Measurements from ENCODE around the gene CAB39L. TPM values are rescaled to one million over a fixed set of nuclear protein-coding genes. Genes with fewer than 3 reads are reported as not detected.

CAB39L gene
- total and polyA plus RNA-seq, 2 donors (not counting 3 experiments of a cell fraction or from before 2014, with no cell fraction given), result 3.1 to 7.2 TPM

DNA sequence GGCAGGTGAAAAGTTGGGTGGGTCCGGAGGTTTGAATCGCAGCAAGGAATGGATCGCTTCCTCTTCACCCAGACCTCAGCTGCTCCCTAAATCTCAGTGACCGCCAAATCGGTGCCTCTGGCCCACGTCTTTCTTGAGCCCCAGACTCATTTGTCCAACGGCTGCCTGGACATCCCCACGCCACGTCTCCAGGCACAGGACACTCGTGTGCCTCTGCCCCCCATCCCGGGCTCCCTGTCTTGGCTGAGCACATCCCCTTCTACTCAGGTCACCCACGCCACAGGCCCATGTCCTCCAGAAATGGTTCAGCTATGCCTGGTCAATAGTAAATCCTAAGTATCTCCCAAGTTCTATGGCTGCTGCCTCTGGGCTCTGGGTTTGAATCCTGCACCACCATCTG lies 139.5 kb downstream of the CAB39L start:
- BruUV-seq (replicated peaks), result no TSS peak
- DNase-seq (ENCODE audit: low read depth, low spot score) (no peak), FAIRE-seq (no peak)
- intact Hi-C loops (cut with micrococcal nuclease) (loop anchor here (5.0 kb wide), 1 partner anchor 283 kb away; the partner anchor contains the start of gene RCBTB1), dilution Hi-C loops (cut with MboI; ENCODE audit: extremely low pct_ligation_motif_present, low sequenced_read_pairs) (no loop called here)
- no peak overlapping the region for H3K4me3 ChIP-seq (replicated peaks in 1 of 3; ENCODE audit: insufficient read depth in 1 of 3, low read depth in 1 of 3, low read length in 3 of 3)
- CTCF ChIA-PET, result interaction anchor here (2.1 to 4.8 kb wide), 2 partner anchors 132 to 304 kb away, joined by 6 to 60 read pairs; no protein-coding TSS in a partner anchor
- H3K9me1 ChIP-seq (replicated peaks; ENCODE audit: control insufficient read depth, extremely low read depth, insufficient read depth, low read length), result no peaks in the 10 kb centered on the region
- H3K4me1 ChIP-seq (ENCODE audit: control insufficient read depth, extremely low read depth, insufficient read depth, low read length), result peaks cover 16% of the 10 kb centered on the region
- no peak overlapping the region for H2AFZ ChIP-seq (ENCODE audit: low read depth, low read length)
- no peak overlapping the region for H3K9ac ChIP-seq (replicated peaks; ENCODE audit: extremely low read depth, insufficient read depth, low read length)
- TF ChIP-seq CTCF (IDR thresholded peaks at IDR 0.05; ENCODE audit: extremely low read depth in 1 of 2, insufficient read depth in 1 of 2, low read depth in 1 of 2, low read length in 2 of 2) (no peak), FOS (IDR thresholded peaks at IDR 0.05; ENCODE audit: borderline replicate concordance, insufficient read depth, low read length) (no peak), MYC (IDR thresholded peaks at IDR 0.05; ENCODE audit: low read depth, low read length) (no peak), EZH2 (IDR thresholded peaks at IDR 0.05; ENCODE audit: borderline replicate concordance, low read depth, low read length, severe bottlenecking) (no peak), POLR2A (IDR thresholded peaks at IDR 0.05; ENCODE audit: low read depth, low read length) (no peak), POLR2AphosphoS5 (IDR thresholded peaks at IDR 0.05; ENCODE audit: insufficient read depth, low read depth, low read length) (no peak), GATA2 (IDR thresholded peaks at IDR 0.05; ENCODE audit: insufficient read depth, insufficient read length, low read depth, low read length) (no peak)
- TF ChIP-seq, protein P1, sequence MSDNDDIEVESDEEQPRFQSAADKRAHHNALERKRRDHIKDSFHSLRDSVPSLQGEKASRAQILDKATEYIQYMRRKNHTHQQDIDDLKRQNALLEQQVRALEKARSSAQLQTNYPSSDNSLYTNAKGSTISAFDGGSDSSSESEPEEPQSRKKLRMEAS (IDR thresholded peaks at IDR 0.05; ENCODE audit: insufficient read depth, insufficient read length), result no peak
- H3K9me3 ChIP-seq (replicated peaks; ENCODE audit: control insufficient read depth, insufficient read depth, low read length), result no peaks in the 10 kb centered on the region
- no peaks in the 10 kb centered on the region for H3K36me3 ChIP-seq (ENCODE audit: control insufficient read depth in 2 of 2, extremely low read depth in 1 of 2, insufficient read depth in 2 of 2, low read length in 2 of 2)
- H3K27me3 ChIP-seq (ENCODE audit: control insufficient read depth in 2 of 2, insufficient read depth in 2 of 2, low read length in 2 of 2), result no peaks in the 10 kb centered on the region
- H3K4me2 ChIP-seq (ENCODE audit: insufficient read depth, low read length), result no peak overlapping the region
- no peak overlapping the region for H3K27ac ChIP-seq (ENCODE audit: insufficient read depth, low read depth, low read length)
- H4K20me1 ChIP-seq (replicated peaks; ENCODE audit: control insufficient read depth, extremely low read depth, insufficient read depth, low read length), result no peaks in the 10 kb centered on the region
- POLR2A ChIA-PET, result no interaction called here
- no peaks in the 10 kb centered on the region for H3K79me2 ChIP-seq (ENCODE audit: control insufficient read depth, insufficient read depth, low read length)

All from endothelial cell of umbilical vein (primary cell).